Ammon's horn (tissue), 1 donor: ENCODE measurements around the gene MC4R.
"Not testable (repeated sequence)": the region's sequence is repeated elsewhere in the genome, so short reads cannot be mapped to it uniquely, and the experiment has no call there.

ENCODE experiments used
- DNase-seq: peaks from one replicate; pipeline ENCODE4 v3.0.0-alpha.2; 2016; ENCODE audit warnings: low spot score

Gene MC4R

GRCh38 chr18:60372596-60372995 is at the start of gene MC4R:
MC4R (minus strand) TSS chr18:60372775; CDS start chr18:60372349, 426 bp downstream.
- peak; percentile 67 for DNase-seq

DNA sequence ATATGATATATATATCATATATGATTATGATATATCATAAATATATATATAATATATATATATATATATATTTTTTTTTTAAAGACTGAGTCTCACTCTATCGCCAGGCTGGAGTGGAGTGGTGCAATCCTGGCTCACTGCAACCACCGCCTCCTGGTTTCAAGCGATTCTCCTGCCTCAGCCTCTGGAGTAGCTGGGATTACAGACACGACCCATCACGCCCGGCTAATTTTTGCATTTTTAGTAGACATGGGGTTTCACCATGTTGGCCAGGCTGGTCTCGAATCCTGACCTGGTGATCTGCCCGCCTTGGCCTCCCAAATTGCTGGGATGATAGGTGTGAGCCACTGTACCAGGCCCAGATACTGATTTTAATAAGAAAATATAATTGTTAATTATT is 49.7 kb upstream of the MC4R start:
- DNase-seq, result not testable (repeated sequence)

DNA sequence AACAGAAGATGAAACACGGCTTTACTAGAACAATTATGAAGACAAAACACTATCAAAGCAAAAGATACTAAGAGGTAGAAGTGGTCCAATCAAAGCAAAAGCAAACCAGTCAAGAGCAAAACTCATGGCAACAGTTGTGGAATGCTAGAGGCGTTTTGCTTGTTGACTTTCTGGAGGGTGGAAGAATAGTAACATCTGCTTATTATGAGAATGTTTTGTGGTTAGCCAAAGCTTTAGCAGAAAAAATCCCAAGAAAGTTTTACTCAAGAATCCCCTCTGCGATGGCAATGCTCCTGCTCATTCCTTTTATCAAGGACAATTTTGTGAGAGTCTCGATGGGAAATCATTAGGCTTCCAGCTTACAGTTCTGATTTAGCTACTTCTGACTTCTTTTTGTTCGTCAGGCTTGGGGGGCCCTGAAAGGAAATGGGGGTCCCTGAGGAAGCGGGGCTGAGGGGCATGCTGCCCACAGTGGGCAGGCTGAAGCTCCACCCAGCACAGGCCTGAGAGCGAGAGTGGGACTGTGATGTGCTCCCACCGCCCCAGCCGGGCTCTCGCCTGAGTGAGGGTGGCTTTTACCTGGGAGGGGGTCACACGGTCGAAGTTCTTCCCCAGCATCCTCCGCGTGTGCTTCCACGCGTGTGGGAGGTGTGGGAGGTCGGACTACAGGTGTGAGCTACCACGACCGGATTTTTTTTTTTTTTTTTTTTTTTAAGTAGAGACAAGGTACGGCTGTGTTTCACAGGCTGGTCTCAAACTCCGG is 49.0 kb upstream of the MC4R start:
- DNase-seq, result no peak

GRCh38 chr18:60417946-60418345 is 45.4 kb upstream of the MC4R start:
- DNase-seq, result no peak

- no peak for DNase-seq
These were observed 41.5 kb upstream of the MC4R start for GRCh38 chr18:60413944-60414547.

DNA sequence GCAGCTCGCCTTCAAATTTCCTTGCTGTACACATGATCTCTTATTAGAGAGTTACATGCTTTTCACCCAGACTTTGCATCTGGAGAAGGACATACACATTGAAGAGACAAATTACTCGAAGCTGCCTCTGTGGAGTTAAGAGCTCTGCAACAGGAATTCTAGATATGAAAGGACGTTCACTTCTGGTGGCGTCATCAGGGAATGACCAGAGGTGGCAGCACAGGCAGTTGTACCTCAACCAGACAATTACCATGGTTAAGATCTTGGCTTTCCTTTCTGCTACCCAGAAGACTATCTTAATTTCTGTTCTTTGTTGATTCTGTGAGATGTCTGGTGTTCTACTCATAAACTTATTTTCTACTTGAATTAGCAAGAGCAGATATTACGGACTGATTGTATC is 39.1 kb upstream of the MC4R start:
- DNase-seq, result no peak

DNA sequence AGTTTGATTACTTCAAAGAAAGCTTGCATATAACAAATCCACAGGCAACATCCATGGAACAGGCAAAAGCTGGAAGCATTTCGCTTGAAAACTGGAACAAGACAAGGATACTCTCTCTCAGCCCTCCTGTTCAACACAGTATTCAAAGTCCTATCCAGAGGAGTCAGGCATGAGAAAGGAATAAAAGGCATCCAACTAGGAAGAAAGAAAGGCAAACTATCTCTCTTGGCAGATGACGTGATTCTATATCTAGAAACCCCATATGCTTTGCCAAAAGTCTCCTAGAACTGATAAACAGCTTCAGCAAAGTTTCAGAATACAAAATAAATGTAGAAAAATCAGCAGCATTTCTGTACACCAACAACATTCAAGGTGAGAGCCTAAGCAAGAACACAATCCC is 34.1 kb upstream of the MC4R start:
- no peak for DNase-seq

DNA sequence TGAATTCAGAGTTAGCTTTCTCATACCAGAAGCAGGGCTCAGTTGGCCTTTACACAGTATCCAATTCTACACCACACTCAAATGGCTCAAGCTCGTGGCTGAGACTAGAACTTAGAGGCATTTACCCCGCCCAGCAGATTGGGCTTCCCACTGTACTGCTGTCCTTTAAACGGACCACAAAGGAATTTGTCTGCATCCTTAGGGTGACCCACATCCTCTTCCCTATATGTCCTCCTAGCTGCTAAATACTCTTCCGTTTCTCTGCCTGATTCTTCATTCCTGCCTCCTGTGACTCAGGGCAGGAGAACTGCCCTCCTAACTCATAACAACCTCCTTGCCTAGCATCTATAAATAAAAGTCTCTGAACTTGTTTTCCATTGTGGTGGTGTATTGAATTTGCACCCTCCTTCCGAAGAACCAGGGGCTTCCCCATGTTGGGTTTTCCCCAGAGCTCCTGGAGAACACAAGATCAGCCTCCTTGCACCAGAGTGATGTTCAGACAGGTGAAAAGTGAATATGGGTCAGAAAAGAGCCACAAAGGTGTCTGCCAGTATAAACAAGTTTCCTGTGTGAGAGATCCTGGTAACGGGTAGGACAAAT is 32.0 kb upstream of the MC4R start:
- no peak for DNase-seq

DNA sequence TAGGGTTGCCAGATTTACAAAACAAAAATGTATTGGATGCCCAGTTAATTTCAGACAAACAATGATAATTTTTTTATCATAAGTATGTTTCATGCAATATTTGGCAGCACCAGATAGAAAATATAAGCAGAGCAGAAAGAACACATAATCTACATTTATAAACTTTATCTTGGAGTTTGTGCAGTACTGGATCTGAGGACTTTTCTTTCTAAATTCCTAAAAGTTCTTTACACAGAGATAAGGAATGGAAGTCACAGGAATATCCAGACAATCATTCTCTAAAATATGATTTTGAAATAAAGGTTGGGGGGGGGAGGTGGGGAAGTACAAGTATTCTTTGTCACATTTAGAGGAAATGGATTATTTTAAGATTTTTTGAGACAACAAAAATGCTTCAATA is 28.8 kb upstream of the MC4R start:
- DNase-seq, result no peak

- DNase-seq, result no peak
These were observed 19.1 kb upstream of the MC4R start for GRCh38 chr18:60391571-60392226.

DNA sequence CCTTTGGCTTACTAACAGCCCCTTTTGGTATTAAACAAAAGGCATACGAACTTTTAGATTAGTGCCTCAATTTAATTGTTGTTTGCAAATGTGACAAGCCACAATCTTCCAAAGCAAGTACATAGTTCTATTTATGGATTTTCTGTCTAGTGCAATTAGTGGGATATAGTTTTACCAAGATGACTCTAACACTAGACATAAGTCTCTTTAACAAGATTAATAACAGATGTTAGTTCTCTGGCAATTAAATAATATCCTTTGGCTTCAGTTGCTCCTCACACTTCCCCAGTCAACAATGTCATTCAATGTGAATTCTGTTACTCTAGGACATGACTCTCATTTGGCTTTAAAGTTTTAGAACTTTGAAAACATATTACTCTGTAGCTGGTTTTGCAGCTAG is 16.7 kb upstream of the MC4R start:
- no peak for DNase-seq

DNA sequence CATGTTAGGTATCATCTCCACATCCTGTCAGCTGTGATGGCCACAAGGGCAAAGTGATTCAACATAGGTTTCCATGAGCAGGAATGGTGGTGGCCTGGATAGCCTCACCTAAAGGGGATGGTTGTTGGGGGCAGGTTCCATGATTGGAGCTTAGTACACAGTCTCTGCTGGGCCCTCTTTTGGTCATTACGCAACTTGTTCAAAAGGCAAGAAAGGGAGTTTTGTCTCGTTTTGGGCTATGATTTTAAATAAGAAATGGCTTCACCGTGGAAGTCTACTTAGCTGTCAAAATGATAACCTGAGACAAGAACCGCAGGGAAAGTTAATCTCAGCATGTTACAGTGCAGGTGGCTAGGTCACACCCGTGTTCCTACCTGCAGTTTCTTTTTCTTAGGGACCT is 13.1 kb upstream of the MC4R start:
- DNase-seq, result no peak

DNA sequence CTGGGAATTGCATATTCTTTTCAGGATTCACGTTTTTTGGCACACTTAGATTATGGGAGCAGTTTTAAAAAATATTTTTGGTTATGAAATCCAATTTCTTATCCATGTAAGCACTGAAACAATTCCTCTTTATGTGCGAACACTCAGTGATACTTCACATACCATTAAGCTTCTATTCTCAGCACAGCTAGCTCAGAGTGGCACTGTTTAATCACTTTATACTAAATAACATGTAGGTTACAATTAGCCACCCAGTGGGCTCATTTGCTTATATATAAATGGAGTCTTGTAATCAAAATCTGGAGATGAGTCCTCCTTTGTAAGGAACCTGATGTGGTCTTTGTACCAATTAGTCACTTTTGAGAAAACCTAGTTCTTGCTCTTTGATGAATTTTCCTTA is 11.3 kb upstream of the MC4R start:
- DNase-seq, result no peak

GRCh38 chr18:60377778-60378469 is 5.3 kb upstream of the MC4R start:
- DNase-seq, result no peak

DNA sequence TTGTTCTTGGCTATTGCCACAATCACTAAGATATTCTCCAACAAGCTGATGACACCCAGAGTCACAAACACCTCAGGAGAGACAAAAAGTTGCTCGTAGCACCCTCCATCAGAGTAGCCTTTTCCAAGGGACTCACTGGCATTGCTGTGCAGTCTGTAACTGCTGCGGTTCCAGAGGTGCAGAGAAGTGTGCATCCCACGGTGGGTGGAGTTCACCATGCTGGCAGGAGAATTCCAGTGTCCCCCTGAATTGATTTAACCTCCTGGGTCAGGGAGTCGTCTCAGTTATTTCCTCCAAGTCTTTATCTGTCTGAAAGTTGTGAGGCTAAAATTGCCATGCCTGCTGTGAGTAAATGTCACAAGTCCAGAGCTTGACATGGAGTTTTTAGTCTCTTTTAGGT is 443 bp downstream of the MC4R start:
- no peak for DNase-seq

DNA sequence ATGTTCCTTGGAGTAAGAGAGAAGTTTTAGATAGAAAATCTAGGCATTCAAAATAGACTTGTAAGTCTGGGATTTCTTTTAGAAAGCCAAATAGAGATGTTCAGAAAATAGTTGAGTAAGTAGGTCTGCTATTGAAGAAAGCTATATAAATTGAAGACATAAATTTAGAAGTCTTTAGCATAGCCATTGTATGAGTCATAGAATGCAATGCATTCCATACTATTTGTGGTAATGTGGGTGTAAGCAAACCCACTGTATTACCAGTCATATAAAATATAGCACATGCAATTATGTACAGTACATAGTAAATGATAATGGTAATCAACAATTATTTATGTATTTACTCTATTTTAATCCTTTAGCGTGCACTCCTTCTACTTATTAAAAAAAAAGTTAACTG is 14.1 kb downstream of the MC4R start:
- DNase-seq, result no peak

- DNase-seq, result no peak
These were observed 21.6 kb downstream of the MC4R start for GRCh38 chr18:60350941-60351340.

GRCh38 chr18:60350150-60350549 is 22.4 kb downstream of the MC4R start:
- DNase-seq, result no peak

DNA sequence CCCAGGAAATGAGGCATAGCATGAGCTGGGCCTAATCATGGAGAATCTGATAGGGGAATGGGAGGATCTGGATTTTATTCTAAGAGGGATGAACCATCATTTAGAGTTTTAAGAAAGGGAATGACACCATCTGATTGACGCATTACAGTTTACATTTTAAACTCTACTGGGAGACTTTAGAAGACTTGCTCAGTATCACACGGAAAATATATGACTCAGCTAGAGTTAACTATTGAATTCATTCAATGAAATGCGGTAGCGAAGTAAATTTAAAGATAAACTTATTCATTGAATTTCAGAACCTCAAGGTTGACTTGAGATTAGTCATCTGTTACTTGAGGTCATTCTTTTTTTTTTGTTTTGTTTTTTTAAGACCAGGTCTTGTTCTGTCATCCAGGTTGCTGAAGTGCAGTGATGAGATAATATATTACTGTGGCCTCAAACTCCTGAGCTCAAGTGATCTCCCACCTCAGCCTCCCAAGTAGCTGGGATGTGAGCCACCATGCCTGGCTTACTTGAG is 25.0 kb downstream of the MC4R start:
- no peak for DNase-seq

DNA sequence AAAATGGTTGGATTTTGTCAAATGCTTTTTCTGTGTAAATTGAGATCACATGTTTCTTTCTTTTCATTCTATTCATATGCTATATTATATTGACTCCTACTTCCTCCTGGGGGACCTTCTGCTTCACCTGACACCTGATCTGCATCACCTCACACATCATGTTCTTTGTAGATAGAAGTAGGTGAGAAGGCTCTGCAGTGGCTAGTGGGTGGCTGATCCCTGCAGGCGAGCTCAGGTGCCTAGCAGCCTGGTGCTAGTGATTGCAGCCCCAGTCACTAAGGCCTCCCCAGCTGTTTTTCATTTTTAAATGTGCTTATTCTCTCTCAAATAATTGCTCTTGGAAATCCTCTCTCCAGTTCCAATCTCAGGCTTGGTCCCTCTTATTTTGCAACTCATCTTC is 33.6 kb downstream of the MC4R start:
- no peak for DNase-seq

DNA sequence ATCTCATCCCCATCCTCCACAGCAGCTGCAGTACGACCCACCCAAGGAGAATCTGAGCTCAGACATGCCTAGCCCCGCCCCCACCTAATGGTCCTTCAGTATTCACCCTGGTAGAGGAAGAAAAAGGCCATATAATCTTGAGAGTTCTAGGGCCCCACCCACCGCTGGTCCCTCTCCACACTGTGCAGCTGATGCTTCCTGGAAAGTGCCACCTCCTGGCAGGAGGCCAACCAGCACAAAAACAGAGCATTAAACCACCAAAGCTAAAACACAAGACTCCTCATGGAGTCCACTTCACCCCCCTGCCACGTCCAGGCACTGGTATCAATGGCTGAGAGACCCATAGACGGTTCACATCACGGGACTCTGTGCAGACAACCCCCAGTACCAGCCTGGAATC is 40.7 kb downstream of the MC4R start:
- DNase-seq, result no peak

DNA sequence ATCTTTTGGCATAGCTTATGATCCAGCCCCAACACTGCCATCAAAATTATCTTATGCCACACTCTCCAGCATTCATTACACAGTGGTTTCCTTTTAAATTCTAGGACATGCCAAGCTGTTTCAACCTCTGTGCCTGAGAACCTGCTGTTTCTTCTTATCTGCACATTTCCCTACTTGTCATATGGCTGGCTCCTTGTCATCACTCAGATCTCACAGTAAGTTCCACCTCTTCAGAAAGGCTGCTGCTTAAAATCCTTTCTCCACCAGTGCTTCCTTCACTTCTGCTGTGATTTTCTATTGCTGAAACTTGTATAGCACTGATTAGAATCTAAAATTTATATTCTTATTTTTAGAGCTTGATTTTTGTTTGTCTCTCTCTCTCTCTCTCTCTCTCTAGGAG is 43.4 kb downstream of the MC4R start:
- peak; percentile 5 for DNase-seq
